ENCODE data around the gene SEMA3C. TPM values are rescaled to one million over a fixed set of nuclear protein-coding genes. Genes with fewer than 3 reads are reported as not detected.

SEMA3C gene
- total and polyA plus RNA-seq, 7 donors = 8.4 to 298 (median 213) TPM

- no peak for DNase-seq
- no peaks in the 10 kb centered on the region for H3K27me3 ChIP-seq
- H3K4me1 ChIP-seq = peaks cover 0 to 91% (median 55%) of the 10 kb centered on the region in 4 donors
- intact Hi-C loops (cut with DNase I) = no loop called here
- H3K36me3 ChIP-seq = no peaks in the 10 kb centered on the region
- no peak overlapping the region for H3K4me3 ChIP-seq
- 85 to 86% methylated on average over 3 of the region's 3 CpGs for WGBS, 2 donors
- no peak for TF ChIP-seq CTCF (IDR thresholded peaks at IDR 0.05)
- TF ChIP-seq POLR2AphosphoS5 (IDR thresholded peaks at IDR 0.05) = no peak
- TF ChIP-seq POLR2A (IDR thresholded peaks at IDR 0.05) = no peak
- TF ChIP-seq EP300 (IDR thresholded peaks at IDR 0.05) = no peak
- peak overlapping the region in 2 of 4 donors; percentile 72 to 74 for H3K27ac ChIP-seq
- H3K9me3 ChIP-seq = no peaks in the 10 kb centered on the region
Measured at GRCh38 chr7:80825499-80825898, 93.4 kb downstream of the SEMA3C start.

- 82 to 89% methylated on average over 5 of the region's 5 CpGs for WGBS, 2 donors
- H3K27ac ChIP-seq = peak overlapping the region in 3 of 4 donors; percentile 9 to 74 (median 72)
- H3K27me3 ChIP-seq = no peaks in the 10 kb centered on the region
- intact Hi-C loops (cut with DNase I) = no loop called here
- DNase-seq = no peak
- TF ChIP-seq POLR2A (IDR thresholded peaks at IDR 0.05) (no peak), POLR2AphosphoS5 (IDR thresholded peaks at IDR 0.05) (no peak), EP300 (IDR thresholded peaks at IDR 0.05) (no peak), CTCF (IDR thresholded peaks at IDR 0.05) (no peak)
- H3K4me3 ChIP-seq = no peak overlapping the region
- no peaks in the 10 kb centered on the region for H3K9me3 ChIP-seq
- peaks cover 0 to 79% (median 49%) of the 10 kb centered on the region in 4 donors for H3K4me1 ChIP-seq
- no peaks in the 10 kb centered on the region for H3K36me3 ChIP-seq
Measured at GRCh38 chr7:80824253-80824652, 94.6 kb downstream of the SEMA3C start.

GRCh38 chr7:80823057-80823456 is 95.8 kb downstream of the SEMA3C start:
- intact Hi-C loops (cut with DNase I) = no loop called here
- peaks cover 0 to 67% (median 38%) of the 10 kb centered on the region in 4 donors for H3K4me1 ChIP-seq
- DNase-seq = no peak
- no peaks in the 10 kb centered on the region for H3K27me3 ChIP-seq
- H3K4me3 ChIP-seq = no peak overlapping the region
- no peaks in the 10 kb centered on the region for H3K9me3 ChIP-seq
- 19 to 67% methylated on average over 3 of the region's 3 CpGs for WGBS, 2 donors
- peak overlapping the region in 2 of 4 donors; percentile 14 to 72 for H3K27ac ChIP-seq
- no peak for TF ChIP-seq EP300 (IDR thresholded peaks at IDR 0.05)
- no peak for TF ChIP-seq POLR2AphosphoS5 (IDR thresholded peaks at IDR 0.05)
- TF ChIP-seq CTCF (IDR thresholded peaks at IDR 0.05) = no peak
- no peak for TF ChIP-seq POLR2A (IDR thresholded peaks at IDR 0.05)
- no peaks in the 10 kb centered on the region for H3K36me3 ChIP-seq

DNA sequence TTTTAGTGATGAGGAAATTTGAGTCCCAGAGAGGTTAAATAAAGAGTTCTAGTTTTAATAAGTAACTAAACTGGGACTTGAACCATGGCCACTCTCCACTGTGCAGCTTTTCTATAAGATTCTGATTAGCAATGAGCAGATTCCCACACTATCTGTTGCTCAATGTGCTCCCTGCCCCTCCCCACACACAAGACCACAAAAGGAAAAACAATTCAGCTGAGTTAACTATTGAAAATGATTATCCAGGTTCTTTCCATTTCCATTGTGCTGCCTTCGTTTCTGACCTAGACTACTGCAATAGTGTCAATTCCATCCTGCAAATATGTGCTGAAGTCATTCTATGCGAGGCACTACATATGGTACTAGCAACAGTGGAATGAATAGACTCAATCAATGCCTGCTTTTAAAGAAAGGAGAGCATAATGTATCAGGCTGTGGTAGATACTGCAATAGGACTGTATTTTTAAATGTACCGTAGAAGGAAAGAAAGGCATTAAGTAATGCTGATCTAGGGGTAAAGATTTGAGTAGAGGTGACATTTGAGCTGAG is 97.0 kb downstream of the SEMA3C start:
- 69 to 77% methylated on average over 3 of the region's 3 CpGs for WGBS, 2 donors
- no peaks in the 10 kb centered on the region for H3K36me3 ChIP-seq
- intact Hi-C loops (cut with DNase I) = no loop called here
- no peak overlapping the region for H3K4me3 ChIP-seq
- no peaks in the 10 kb centered on the region for H3K9me3 ChIP-seq
- no peaks in the 10 kb centered on the region for H3K27me3 ChIP-seq
- peak overlapping the region in 2 of 4 donors; percentile 14 to 72 for H3K27ac ChIP-seq
- TF ChIP-seq EP300 (IDR thresholded peaks at IDR 0.05) = no peak
- no peak for TF ChIP-seq POLR2AphosphoS5 (IDR thresholded peaks at IDR 0.05)
- no peak for TF ChIP-seq POLR2A (IDR thresholded peaks at IDR 0.05)
- TF ChIP-seq CTCF (IDR thresholded peaks at IDR 0.05) = no peak
- H3K4me1 ChIP-seq = peaks cover 0 to 55% (median 28%) of the 10 kb centered on the region in 4 donors
- DNase-seq = no peak

GRCh38 chr7:80819503-80819902 is 99.3 kb downstream of the SEMA3C start:
- Histone ChIP-seq H3K36me3 (peaks cover 0 to 2% (median 0%) of the 10 kb centered on the region in 4 donors), H3K9me3 (no peaks in the 10 kb centered on the region), H3K4me3 (no peak overlapping the region), H3K4me1 (peaks cover 0 to 31% (median 14%) of the 10 kb centered on the region in 4 donors), H3K27ac (no peak overlapping the region), H3K27me3 (no peaks in the 10 kb centered on the region)
- no peak for DNase-seq
- intact Hi-C loops (cut with DNase I) = no loop called here
- TF ChIP-seq POLR2A (IDR thresholded peaks at IDR 0.05) (no peak), CTCF (IDR thresholded peaks at IDR 0.05) (no peak), POLR2AphosphoS5 (IDR thresholded peaks at IDR 0.05) (no peak), EP300 (IDR thresholded peaks at IDR 0.05) (no peak)

Measured in sigmoid colon (tissue), 7 donors.